ENCODE data around the gene TBC1D9B. TPM values are rescaled to one million over a fixed set of nuclear protein-coding genes. Genes with fewer than 3 reads are reported as not detected.

TBC1D9B gene
- total and polyA plus RNA-seq, 9 of the 15 experiments (the other 6 are each of a cell fraction or from before 2014, with no cell fraction given), result 2.9 to 59.1 (median 33.5) TPM

- TF ChIP-seq ZNF609 (CRISPR knock-in tag; IDR thresholded peaks at IDR 0.05; ENCODE audit: borderline replicate concordance) (no peak), ZNF583 (CRISPR knock-in tag; IDR thresholded peaks at IDR 0.05) (no peak), NCOA1 (IDR thresholded peaks at IDR 0.05; ENCODE audit: low read depth) (no peak), HMG20B (CRISPR knock-in tag; IDR thresholded peaks at IDR 0.05) (no peak), ZC3H4 (CRISPR knock-in tag; IDR thresholded peaks at IDR 0.05; ENCODE audit: borderline replicate concordance) (no peak), ZBTB7A (IDR thresholded peaks at IDR 0.05; ENCODE audit: borderline replicate concordance, control insufficient read depth, low read depth, low read length) (no peak), MTA2 (IDR thresholded peaks at IDR 0.05; ENCODE audit: low read depth) (no peak), PKNOX1 (IDR thresholded peaks at IDR 0.05) (no peak), ZNF23 (CRISPR knock-in tag; IDR thresholded peaks at IDR 0.05) (no peak)
Observed at GRCh38 chr5:179880066-179880650, 27.5 kb downstream of the TBC1D9B start (continued).

Data from K562 (cell line).